DND-41 (cell line): ENCODE results near the gene PDCD6IP.
A peak's percentile ranks its signal among the peaks of the same experiment; 100 is the strongest.

Source experiments
- ATAC-seq: fragments of 200-7000 bp; cut with Tn5 transposase; 3 replicates; pipeline ENCODE4 v1.9.1; 2021; ENCODE audit warnings: low read depth; ENCODE audit not compliant: insufficient read depth
- DNase-seq: peaks from one replicate; pipeline ENCODE4 v3.0.0-alpha.2; 2020
- H2AFZ ChIP-seq: 2 replicates; pipeline ENCODE4 v1.6.0; 2012; ENCODE audit warnings: low read depth, low read length
- H3K27ac ChIP-seq: 2 replicates; pipeline ENCODE4 v1.5.1; 2012; ENCODE audit warnings: low read length, inconsistent platforms
- H3K27me3 ChIP-seq: fragments of 200-600 bp; sonication (generic); 2 replicates; pipeline ENCODE4 v1.6.0; 2012; ENCODE audit warnings: low read length, mild to moderate bottlenecking, inconsistent platforms; ENCODE audit not compliant: insufficient read depth, poor library complexity
- H3K36me3 ChIP-seq: 2 replicates; pipeline ENCODE4 v1.5.1; 2012; ENCODE audit warnings: low read length, inconsistent platforms; ENCODE audit not compliant: insufficient read depth
- H3K4me1 ChIP-seq: 2 replicates; pipeline ENCODE4 v1.5.1; 2012; ENCODE audit warnings: mild to moderate bottlenecking, low read length; ENCODE audit not compliant: insufficient read depth
- H3K4me2 ChIP-seq: 2 replicates; pipeline ENCODE4 v1.6.0; 2012; ENCODE audit warnings: mild to moderate bottlenecking, moderate library complexity, low read length, inconsistent platforms; ENCODE audit not compliant: insufficient read depth
- H3K4me3 ChIP-seq, 2 experiments: fragments of 200-600 bp in 1 of 2; shearing (Covaris generic) in 1 of 2; 2 replicates each; pipeline ENCODE4 v1.5.1; 2012 to 2016; ENCODE audit warnings: inconsistent platforms in 2 of 2, low read length in 2 of 2, mild to moderate bottlenecking in 2 of 2, low read depth in 1 of 2, moderate library complexity in 1 of 2
- H3K79me2 ChIP-seq: 2 replicates; pipeline ENCODE4 v1.6.0; 2012; ENCODE audit warnings: low read length, inconsistent platforms; ENCODE audit not compliant: insufficient read depth
- H3K9ac ChIP-seq: 2 replicates; pipeline ENCODE4 v1.6.0; 2012; ENCODE audit warnings: low read depth, mild to moderate bottlenecking, inconsistent platforms, low read length, moderate library complexity
- H3K9me3 ChIP-seq: 2 replicates; pipeline ENCODE4 v1.5.1; 2012; ENCODE audit warnings: low read length, moderate library complexity, mild to moderate bottlenecking, inconsistent platforms; ENCODE audit not compliant: insufficient read depth, severe bottlenecking
- H4K20me1 ChIP-seq: 2 replicates; pipeline ENCODE4 v1.6.0; 2012; ENCODE audit warnings: low read length; ENCODE audit not compliant: insufficient read depth
- EZH2 ChIP-seq: IDR thresholded peaks from 3 replicates; pipeline ENCODE4 v1.6.1; 2012; ENCODE audit warnings: borderline replicate concordance, low read depth, mild to moderate bottlenecking, moderate library complexity, low read length, inconsistent platforms; ENCODE audit not compliant: severe bottlenecking
- TF ChIP-seq, protein P1 (sequence below): IDR thresholded peaks from 2 replicates; pipeline ENCODE4 v1.5.1; 2012; ENCODE audit warnings: borderline replicate concordance, low read length, moderate library complexity, mild to moderate bottlenecking; ENCODE audit not compliant: poor library complexity, severe bottlenecking; ENCODE audit errors: extremely low read depth

PDCD6IP gene

DNA sequence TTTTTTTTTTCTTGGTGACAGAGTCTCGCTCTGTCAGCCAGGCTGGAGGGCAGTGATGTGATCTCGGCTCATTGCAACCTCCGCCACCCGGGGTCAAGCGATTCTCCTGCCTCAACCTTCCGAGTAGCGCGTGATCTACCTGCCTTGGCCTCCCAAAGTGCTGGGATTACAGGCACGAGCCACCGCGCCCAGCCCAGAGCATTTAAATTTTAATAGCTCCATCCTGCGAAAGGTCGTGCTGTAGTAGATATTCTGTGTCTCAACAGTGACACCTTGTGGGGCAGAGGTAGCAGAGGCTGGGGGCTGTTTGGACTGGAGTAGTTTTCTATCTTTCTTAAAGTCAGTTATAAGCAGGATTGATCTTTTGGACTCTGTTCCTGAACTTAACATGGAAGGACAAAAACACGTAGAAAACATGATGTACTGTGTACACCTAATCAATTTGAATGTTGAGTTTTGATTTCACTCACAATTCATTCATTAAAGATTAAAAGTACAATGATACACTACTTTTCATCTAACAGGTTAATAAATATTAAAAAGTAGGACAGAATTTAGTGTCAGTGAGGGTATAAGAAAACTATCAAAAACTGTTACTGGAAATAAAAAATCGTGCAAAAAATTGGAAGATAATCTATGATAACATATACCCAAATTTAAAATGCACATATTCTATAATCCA lies 11.0 kb upstream of the PDCD6IP start:
- Histone ChIP-seq H3K9me3 (no peaks in the 10 kb centered on the region), H3K36me3 (no peaks in the 10 kb centered on the region), H3K4me2 (peak overlapping the region; percentile 49), H2AFZ (no peak overlapping the region), H3K79me2 (no peaks in the 10 kb centered on the region), H3K9ac (no peak overlapping the region), H4K20me1 (no peaks in the 10 kb centered on the region), H3K27ac (no peak overlapping the region), H3K4me3 (no peak overlapping the region), H3K4me1 (peaks cover 4% of the 10 kb centered on the region; the same call in 1 of the 2 replicates), H3K27me3 (no peaks in the 10 kb centered on the region)
- peak; percentile 96 for ATAC-seq
- TF ChIP-seq, protein P1, sequence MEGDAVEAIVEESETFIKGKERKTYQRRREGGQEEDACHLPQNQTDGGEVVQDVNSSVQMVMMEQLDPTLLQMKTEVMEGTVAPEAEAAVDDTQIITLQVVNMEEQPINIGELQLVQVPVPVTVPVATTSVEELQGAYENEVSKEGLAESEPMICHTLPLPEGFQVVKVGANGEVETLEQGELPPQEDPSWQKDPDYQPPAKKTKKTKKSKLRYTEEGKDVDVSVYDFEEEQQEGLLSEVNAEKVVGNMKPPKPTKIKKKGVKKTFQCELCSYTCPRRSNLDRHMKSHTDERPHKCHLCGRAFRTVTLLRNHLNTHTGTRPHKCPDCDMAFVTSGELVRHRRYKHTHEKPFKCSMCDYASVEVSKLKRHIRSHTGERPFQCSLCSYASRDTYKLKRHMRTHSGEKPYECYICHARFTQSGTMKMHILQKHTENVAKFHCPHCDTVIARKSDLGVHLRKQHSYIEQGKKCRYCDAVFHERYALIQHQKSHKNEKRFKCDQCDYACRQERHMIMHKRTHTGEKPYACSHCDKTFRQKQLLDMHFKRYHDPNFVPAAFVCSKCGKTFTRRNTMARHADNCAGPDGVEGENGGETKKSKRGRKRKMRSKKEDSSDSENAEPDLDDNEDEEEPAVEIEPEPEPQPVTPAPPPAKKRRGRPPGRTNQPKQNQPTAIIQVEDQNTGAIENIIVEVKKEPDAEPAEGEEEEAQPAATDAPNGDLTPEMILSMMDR: peak; percentile 89
- no peak for TF ChIP-seq EZH2
- DNase-seq: peak; percentile 66

- Histone ChIP-seq H2AFZ (no peak overlapping the region), H4K20me1 (no peaks in the 10 kb centered on the region), H3K4me3 (no peak overlapping the region), H3K4me1 (peaks cover 4% of the 10 kb centered on the region; the same call in 1 of the 2 replicates), H3K27ac (no peak overlapping the region), H3K9me3 (no peaks in the 10 kb centered on the region), H3K79me2 (no peaks in the 10 kb centered on the region), H3K9ac (no peak overlapping the region), H3K4me2 (no peak overlapping the region), H3K36me3 (no peaks in the 10 kb centered on the region), H3K27me3 (no peaks in the 10 kb centered on the region)
- TF ChIP-seq EZH2: no peak
- TF ChIP-seq, protein P1: no peak
- DNase-seq (no peak), ATAC-seq (peak; percentile 66)
Measured at GRCh38 chr3:33789183-33789954, 9.1 kb upstream of the PDCD6IP start.

- H3K27ac ChIP-seq: no peak overlapping the region
- H3K79me2 ChIP-seq: no peaks in the 10 kb centered on the region
- H3K4me1 ChIP-seq: peaks cover 4% of the 10 kb centered on the region; the same call in 1 of the 2 replicates
- H3K4me3 ChIP-seq: no peak overlapping the region
- H3K9me3 ChIP-seq: no peaks in the 10 kb centered on the region
- TF ChIP-seq, protein P1: no peak
- TF ChIP-seq EZH2: no peak
- DNase-seq: no peak
- no peak for ATAC-seq
- no peak overlapping the region for H3K9ac ChIP-seq
- no peak overlapping the region for H3K4me2 ChIP-seq
- H2AFZ ChIP-seq: no peak overlapping the region
- H3K27me3 ChIP-seq: no peaks in the 10 kb centered on the region
- no peaks in the 10 kb centered on the region for H4K20me1 ChIP-seq
- no peaks in the 10 kb centered on the region for H3K36me3 ChIP-seq
Measured at GRCh38 chr3:33790091-33790490, 8.3 kb upstream of the PDCD6IP start.
